GM18511 (cell line): ENCODE measurements around the gene C12orf54.
A peak's percentile ranks its signal among the peaks of the same experiment; 100 is the strongest.
"Not testable (repeated sequence)": the region's sequence is repeated elsewhere in the genome, so short reads cannot be mapped to it uniquely, and the experiment has no call there.

Experiments
- ATAC-seq: cut with Tn5 transposase; IDR thresholded peaks from one replicate; pipeline ENCODE4 v1.9.1; 2021; ENCODE audit warnings: mild to moderate bottlenecking, moderate library complexity; ENCODE audit not compliant: unreplicated experiment

Gene C12orf54

GRCh38 chr12:48506836-48507235 lies 24.5 kb downstream of the C12orf54 start:
- not testable (repeated sequence) for ATAC-seq

GRCh38 chr12:48508987-48509386 lies 26.7 kb downstream of the C12orf54 start:
- no peak for ATAC-seq

GRCh38 chr12:48510111-48510510 lies 27.8 kb downstream of the C12orf54 start:
- no peak for ATAC-seq

GRCh38 chr12:48512855-48513254 lies 30.6 kb downstream of the C12orf54 start:
- ATAC-seq, result peak; percentile 86

- no peak for ATAC-seq
Observed at GRCh38 chr12:48514728-48515127, 32.4 kb downstream of the C12orf54 start.

GRCh38 chr12:48520381-48520780 lies 38.1 kb downstream of the C12orf54 start:
- ATAC-seq, result not testable (repeated sequence)

- ATAC-seq, result no peak
Observed at GRCh38 chr12:48525332-48525731, 43.0 kb downstream of the C12orf54 start, which contains the start of gene OR8S1. Gene OR8S1 (plus strand): TSS chr12:48525632. CDS start chr12:48525632, 0 bp downstream.

- ATAC-seq, result no peak
Observed at GRCh38 chr12:48527891-48528670, 45.8 kb downstream of the C12orf54 start.

- no peak for ATAC-seq
Observed at GRCh38 chr12:48532601-48533000, 50.3 kb downstream of the C12orf54 start.

GRCh38 chr12:48536602-48537001 lies 54.3 kb downstream of the C12orf54 start:
- ATAC-seq, result no peak

- no peak for ATAC-seq
Observed at GRCh38 chr12:48542300-48542928, 60.1 kb downstream of the C12orf54 start.

GRCh38 chr12:48545833-48546469 lies 63.7 kb downstream of the C12orf54 start:
- ATAC-seq, result no peak
